ENCODE measurements around the gene TMCC1. TPM values are rescaled to one million over a fixed set of nuclear protein-coding genes. Genes with fewer than 3 reads are reported as not detected.
A peak's percentile ranks its signal among the peaks of the same experiment; 100 is the strongest.

TMCC1 gene
- total RNA-seq, 6 experiments from 2014 or later: 21.7 to 124 (median 25.2) TPM

DNA sequence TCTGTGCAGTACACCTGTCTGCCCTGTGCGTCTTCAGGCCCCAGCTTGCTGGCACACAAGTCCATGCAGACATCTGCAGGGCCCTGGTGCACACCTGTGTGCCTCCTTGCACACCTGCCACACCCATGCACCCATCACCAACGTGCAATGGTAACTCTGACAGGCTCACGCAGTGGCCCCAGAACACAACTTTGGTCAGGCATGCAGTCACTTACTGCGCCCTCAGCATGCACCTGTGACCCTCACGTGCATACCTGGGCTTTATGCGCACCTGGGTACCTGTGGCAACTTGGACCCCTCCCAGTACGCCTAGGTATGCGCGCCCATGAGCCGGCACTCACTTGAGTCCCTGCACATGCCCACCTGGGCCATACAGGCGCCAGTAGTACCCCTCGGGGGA, 288.7 kb downstream of the TMCC1 start:
- Histone ChIP-seq H3K9me3 (no peaks in the 10 kb centered on the region), H3K36me3 (no peaks in the 10 kb centered on the region), H3K4me1 (peaks cover 0 to 14% (median 0%) of the 10 kb centered on the region in 4 donors), H3K27me3 (no peaks in the 10 kb centered on the region), H3K4me3 (peak overlapping the region; percentile 48 to 66 (median 56)), H3K27ac (peak overlapping the region in 1 of 3 donors; percentile 75)
- ATAC-seq (no peak), DNase-seq (no peak)
- WGBS (ENCODE audit: insufficient coverage, low coverage, low lambda C conversion rate, missing lambda C conversion rate): 53% methylated on average over 4 of the region's 12 CpGs
- TF ChIP-seq CTCF (IDR thresholded peaks at IDR 0.05) (no peak), POLR2A (IDR thresholded peaks at IDR 0.05) (no peak)
- intact Hi-C loops (cut with DNase I): no loop called here

DNA sequence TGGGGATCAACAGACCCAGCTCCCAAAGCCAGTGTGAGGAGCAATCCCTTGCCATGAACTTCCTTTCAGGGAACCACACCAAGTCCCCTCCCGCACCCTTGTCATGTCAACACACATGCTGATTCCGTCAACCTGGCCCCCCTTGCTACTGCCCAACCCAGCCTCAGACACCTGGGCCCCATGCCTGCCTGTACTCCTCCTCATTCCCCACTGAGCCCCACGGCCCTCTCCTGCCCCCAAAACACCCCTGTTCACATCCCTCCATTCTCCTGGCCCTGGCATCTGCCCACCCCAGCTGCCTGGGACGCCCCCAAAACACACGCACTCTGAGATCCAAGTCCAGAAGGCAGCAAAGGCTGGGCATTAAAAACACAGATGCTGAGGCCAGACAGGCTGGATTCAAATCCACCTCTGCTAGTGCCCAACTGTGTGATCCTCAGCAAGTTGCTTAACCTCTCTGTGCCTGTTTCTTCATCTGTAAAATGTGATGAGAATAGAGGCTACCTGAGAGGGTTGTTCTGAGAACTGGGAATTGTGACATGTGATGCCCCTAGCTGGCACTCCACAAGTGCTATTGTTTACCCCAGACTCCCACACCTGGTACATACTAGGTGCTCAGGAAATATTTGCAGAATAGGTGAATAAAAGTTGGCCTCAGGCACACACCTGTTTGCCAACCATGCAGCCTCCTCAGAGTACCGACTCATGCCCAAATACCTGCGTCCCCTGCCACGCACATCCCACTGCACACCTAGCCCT, 289.3 kb downstream of the TMCC1 start:
- 57% methylated on average over 1 of the region's 8 CpGs for WGBS (ENCODE audit: insufficient coverage, low coverage, low lambda C conversion rate, missing lambda C conversion rate)
- ATAC-seq: no peak
- Histone ChIP-seq H3K27ac (peak overlapping the region in 1 of 3 donors; percentile 75), H3K36me3 (no peaks in the 10 kb centered on the region), H3K4me3 (peak overlapping the region; percentile 48 to 66 (median 56)), H3K27me3 (no peaks in the 10 kb centered on the region), H3K4me1 (peaks cover 0 to 9% (median 0%) of the 10 kb centered on the region in 4 donors), H3K9me3 (no peaks in the 10 kb centered on the region)
- TF ChIP-seq CTCF (IDR thresholded peaks at IDR 0.05) (no peak), POLR2A (IDR thresholded peaks at IDR 0.05) (no peak)
- no peak for DNase-seq
- intact Hi-C loops (cut with DNase I): no loop called here

DNA sequence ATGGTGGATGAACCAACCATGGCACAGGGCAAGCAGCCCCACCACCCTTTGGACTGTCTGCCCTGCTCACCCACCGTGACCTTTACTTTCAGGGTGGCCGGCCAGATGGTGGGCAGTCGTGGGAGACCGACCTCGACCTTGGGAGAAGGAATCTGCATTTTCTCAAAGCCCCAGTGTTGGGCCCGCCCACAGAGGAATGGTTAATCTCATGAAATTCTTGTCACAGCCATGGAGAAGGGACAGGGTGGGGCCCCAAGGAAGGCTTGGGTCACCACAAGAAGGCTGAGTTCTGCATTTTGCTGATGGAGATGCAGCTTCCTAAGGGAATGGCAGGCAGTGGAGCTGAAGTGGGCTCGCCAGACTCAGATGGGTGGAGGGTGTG, 290.0 kb downstream of the TMCC1 start:
- DNase-seq: no peak
- Histone ChIP-seq H3K9me3 (no peaks in the 10 kb centered on the region), H3K27me3 (no peaks in the 10 kb centered on the region), H3K4me1 (peaks cover 0 to 6% (median 0%) of the 10 kb centered on the region in 4 donors), H3K27ac (peak overlapping the region in 2 of 3 donors; percentile 36 to 38), H3K36me3 (no peaks in the 10 kb centered on the region), H3K4me3 (peak overlapping the region; percentile 48 to 66 (median 56))
- TF ChIP-seq POLR2A (IDR thresholded peaks at IDR 0.05) (no peak), CTCF (IDR thresholded peaks at IDR 0.05) (no peak)
- WGBS (ENCODE audit: insufficient coverage, low coverage, low lambda C conversion rate, missing lambda C conversion rate): 30% methylated on average over 3 of the region's 7 CpGs
- no peak for ATAC-seq
- intact Hi-C loops (cut with DNase I): no loop called here

GRCh38 chr3:129602730-129603560, 290.6 kb downstream of the TMCC1 start:
- Histone ChIP-seq H3K9me3 (no peaks in the 10 kb centered on the region), H3K36me3 (no peaks in the 10 kb centered on the region), H3K27ac (peak overlapping the region; percentile 36 to 67 (median 53)), H3K4me3 (peak overlapping the region; percentile 48 to 66 (median 56)), H3K27me3 (no peaks in the 10 kb centered on the region), H3K4me1 (peaks cover 0 to 6% (median 0%) of the 10 kb centered on the region in 4 donors)
- WGBS (ENCODE audit: insufficient coverage, low coverage, low lambda C conversion rate, missing lambda C conversion rate): 57% methylated on average over 8 of the region's 15 CpGs
- TF ChIP-seq POLR2A (IDR thresholded peaks at IDR 0.05): no peak
- TF ChIP-seq CTCF (IDR thresholded peaks at IDR 0.05): no peak
- DNase-seq (peak in 1 of 3 donors; percentile 65), ATAC-seq (peak in 3 of 4 donors; percentile 9 to 33 (median 31))
- intact Hi-C loops (cut with DNase I): no loop called here

Measured in right lobe of liver (tissue), 6 donors.